Hypothalamus (tissue), 51 donors: ENCODE measurements around the gene TMC3.
A peak's percentile ranks its signal among the peaks of the same experiment; 100 is the strongest.

Experiments used
- DNase-seq, 51 donors: peaks; one replicate each; lab custom pipeline; 2025; lab: John Stamatoyannopoulos, UW

TMC3 gene

GRCh38 chr15:81323944-81324881 is 49.8 kb downstream of the TMC3 start, which contains the start of gene STARD5:
STARD5 (minus strand) TSS chr15:81324141; CDS start chr15:81324099, 42 bp downstream.
- DNase-seq: peak; percentile 56 to 99 (median 96)

DNA sequence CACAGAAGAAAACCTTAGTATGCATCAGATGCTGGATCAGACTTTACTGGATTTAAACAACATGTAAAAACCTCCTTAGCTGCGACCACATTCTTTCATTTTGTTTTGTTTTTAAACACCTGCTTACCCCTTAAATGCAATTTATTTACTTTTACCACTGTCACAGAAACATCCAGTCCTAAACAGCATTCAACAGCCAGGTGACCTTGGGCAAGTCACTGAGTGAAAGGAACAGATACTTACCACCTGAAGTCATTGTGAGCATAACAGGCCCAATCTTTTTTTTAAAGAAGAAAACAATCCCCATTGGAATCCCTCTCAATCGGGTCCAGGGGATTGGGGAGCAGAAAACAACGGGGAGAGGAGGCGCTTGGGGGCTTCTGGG is 50.5 kb downstream of the TMC3 start:
- DNase-seq: no peak

DNA sequence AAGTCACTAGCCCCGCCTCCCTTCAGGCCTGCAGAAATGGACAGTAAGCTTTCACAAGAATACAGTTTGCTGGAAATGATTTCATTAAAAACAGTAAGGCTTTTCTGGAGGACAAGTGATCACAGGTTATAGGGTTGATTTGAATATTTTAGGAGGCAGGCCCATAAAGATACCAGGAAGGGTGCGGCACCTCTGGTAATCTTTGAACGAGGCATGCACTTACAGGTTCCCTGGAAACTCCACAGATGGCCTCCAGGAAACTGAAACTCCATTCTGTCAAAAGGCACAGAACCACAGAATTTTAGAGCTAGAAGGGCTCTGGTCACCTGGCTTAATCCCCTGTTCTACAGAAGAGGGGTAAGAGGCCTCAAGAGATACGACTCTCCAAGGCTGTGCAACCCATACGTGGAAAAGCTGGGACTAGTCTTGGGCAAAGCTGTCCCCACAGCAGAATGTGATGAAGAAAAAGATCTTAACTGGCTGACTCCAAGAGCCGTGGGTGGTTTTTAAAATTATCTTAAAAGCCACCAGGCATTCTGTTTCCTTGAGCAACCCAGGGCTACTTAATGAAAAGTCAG is 51.2 kb downstream of the TMC3 start:
- no peak for DNase-seq

- DNase-seq: no peak
These were observed 52.3 kb downstream of the TMC3 start for GRCh38 chr15:81321667-81322066.

DNA sequence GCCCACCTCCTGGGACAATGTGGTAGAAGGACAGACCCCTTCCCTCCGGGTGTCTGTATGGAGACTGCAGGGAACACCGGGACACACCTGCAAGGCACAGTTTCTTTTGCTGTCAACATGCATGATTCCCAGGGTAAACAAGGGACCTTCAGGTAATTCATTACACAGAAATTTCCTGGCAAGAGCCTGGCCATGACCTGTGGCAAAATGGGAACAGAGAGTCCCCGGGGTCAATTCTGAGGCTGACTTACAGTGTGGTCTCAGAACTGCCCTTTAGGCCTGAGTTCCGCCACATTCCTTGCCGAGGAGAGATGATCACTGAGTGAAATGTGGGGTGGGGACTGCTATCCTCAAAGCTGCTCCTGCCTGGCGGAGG is 56.4 kb downstream of the TMC3 start:
- DNase-seq: no peak

DNA sequence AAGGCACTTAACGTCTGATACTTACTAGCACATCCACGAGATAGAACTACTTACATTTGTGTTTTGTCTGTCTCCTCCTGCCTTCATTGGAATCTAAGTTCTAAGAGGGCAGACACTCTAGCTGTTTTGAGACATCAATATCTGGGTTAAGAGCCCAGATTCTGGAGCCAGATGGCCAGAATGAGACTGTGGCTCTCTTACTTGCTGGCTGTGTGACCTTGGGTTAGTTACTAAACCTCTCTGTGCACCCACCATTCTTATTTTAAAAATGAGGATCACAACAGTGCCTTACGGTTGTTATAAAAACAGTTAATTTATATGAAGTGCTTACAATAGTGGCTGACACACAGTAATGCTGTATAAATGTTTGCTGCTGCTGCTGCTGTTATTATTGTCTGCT is 57.7 kb downstream of the TMC3 start:
- no peak for DNase-seq

- no peak for DNase-seq
These were observed 58.4 kb downstream of the TMC3 start for GRCh38 chr15:81315452-81316175.

DNA sequence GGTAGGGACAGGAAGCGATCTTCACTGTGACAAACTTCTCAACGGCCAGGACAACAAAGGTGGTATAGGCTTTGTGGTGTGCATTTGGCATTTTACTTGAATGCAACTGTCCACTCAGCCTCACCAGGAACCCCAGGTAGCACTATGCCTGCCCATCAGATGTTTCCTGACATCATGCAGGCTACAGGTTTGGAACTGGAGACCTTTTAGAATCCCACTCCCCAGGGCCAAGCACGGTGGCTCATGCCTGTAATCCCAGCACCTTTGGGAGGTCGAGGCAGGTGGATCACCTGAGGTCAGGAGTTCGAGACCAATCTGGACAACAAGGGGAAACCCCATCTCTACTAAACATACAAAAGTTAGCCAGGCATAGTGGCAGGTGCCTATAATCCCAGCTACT is 59.6 kb downstream of the TMC3 start:
- DNase-seq: no peak

DNA sequence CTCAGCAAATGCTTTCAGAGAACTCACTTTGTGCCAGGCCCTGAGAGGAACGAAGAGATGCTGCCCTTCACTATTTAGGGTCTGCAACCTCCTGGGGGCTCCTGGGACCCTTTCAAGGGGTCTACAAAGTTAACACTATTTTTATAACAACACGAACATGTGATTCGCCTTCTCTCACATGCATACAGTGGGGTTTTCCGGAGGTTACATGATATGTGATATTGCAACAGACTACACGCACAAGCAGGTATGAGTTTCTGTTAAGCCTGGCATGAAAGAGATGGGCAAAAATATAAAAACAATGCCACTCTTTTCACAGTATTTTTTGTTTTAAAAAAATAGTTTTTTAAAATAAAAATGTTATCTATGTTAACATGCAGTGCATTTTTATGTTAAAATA is 60.3 kb downstream of the TMC3 start:
- no peak for DNase-seq

- peak in 1 of 51 donors; percentile 44 for DNase-seq
These were observed 61.0 kb downstream of the TMC3 start for GRCh38 chr15:81312790-81313543.

GRCh38 chr15:81311752-81312464 is 62.1 kb downstream of the TMC3 start:
- DNase-seq: no peak

DNA sequence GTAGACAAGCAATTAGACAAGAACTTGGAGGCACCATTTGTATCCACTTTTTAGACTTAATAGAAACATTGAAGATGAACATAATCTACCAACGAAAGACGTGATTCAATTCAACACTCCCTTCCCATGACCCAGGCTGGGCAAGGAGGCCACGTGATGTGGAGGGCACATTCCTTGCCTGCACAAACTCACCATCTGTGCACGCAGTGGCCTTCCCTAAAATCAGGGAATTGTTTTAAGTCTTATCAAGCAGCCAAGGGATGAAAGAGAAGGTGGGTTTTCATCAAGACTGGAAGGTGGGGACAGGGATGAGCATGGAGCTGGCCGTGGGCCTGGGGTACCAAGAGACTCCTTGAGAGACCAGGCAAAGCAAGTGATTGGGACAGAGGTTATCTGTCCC is 63.5 kb downstream of the TMC3 start:
- DNase-seq: no peak

DNA sequence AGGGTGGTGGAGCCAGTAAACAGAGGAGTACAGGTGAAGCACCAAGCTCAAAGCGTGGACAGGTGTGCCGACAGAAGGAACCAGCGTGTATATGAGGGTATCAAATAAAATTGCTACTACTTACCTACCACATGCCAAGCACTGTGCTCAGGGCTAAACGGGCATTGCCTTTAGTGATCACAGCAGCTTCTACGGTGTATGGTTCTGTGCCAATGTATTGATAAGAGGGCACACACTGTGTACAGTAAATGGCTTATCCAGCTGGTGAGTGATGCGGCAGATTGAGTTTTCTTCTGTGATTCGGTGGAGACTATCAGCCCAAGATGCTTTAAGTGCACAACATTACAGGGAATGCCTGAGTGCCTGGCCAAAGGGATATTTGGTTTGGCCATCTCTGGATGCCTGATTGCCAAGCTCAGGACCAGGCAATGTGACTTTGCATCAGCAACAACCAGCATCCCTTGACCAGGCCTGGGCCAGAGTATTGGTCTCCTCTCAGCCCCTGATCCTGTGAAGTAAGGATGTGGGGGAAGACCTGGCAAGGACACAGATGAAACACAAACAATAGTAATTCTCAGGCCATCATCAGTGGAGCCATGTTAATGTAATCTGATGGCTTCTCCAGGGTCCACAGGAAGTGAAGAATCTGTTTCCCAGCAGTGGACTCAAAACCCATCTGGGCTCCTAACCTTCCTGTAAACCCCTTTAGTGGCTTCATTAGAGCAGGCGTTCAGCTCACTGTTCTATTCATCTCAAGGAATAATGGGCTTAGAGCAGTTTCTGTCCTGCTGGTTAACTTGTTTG is 64.2 kb downstream of the TMC3 start:
- DNase-seq: no peak

GRCh38 chr15:81308260-81308659 is 65.8 kb downstream of the TMC3 start:
- DNase-seq: no peak

- DNase-seq: peak in 16 of 51 donors; percentile 7 to 46 (median 15)
These were observed 69.8 kb downstream of the TMC3 start for GRCh38 chr15:81304226-81304625.

DNA sequence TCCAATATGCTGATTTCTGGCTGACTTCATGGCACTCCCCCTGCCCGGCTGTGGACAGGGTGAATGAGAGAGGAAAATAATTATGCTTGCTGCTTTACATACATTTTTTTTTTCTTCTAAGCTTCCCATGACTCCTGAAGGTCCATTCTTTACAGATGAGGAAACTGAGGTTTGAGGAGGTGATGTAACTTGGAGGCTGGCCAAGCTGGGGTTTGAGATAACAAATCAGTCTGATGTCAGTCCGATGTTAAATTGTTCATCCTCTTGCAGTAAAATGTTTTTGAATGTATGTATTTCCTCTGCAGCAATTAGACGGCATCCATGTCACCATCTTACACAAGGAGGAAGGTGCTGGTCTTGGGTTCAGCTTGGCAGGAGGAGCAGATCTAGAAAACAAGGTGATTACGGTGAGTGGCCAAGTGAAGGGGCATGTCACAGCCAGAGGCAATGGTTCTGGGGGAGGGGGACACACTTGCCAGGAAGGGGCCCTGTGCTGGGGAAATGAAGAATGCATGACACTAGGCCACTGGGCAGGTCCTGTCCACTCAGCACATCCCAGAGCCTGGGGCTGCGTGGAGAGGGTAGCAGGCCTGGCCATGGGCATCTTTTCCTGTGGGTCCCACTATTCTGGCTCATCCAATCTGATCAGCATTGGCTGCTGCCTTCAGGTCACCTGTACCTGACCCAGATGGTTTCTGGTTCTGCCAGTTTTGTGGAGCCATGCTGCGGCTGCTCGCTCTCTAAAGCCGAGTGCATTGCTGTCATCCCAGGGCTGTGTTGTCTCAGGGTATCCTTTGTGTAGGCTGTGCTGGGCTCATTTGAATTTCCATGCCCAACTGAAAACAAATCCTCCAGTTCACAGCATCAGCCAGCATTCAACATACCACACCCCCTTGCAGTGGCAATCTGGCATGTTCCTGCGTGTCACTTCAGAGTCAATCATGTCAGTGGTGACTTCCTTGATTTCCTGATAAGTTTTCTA is 70.5 kb downstream of the TMC3 start:
- DNase-seq: no peak

DNA sequence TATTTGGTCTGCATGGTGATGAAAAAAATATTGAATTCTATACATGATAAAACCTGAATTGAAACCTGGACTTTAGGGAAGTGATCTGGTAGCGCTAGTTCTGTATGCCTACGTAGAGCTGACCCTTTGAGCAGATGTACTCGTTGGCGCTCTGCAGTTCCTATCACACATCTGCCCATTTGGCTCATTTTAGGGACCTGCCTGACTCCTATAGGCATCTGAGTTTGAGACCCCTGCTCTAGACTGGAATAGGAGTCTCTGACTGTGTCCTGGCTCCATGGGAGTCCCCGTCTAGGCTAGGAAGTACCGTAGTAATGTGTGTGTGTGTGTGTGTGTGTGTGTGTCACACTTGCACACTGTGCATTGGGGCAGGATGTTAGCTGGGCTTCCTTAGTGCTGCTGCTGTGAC is 71.3 kb downstream of the TMC3 start:
- DNase-seq: no peak

- peak in 12 of 51 donors; percentile 7 to 41 (median 19) for DNase-seq
These were observed 72.1 kb downstream of the TMC3 start for GRCh38 chr15:81301815-81302399.
